Esophagus muscularis mucosa (tissue), 4 donors: ENCODE measurements around the gene RBP2. TPM values are rescaled to one million over a fixed set of nuclear protein-coding genes. Genes with fewer than 3 reads are reported as not detected.

Source experiments
- DNase-seq: peaks from one replicate; pipeline ENCODE4 v3.0.0-alpha.2; 2017; ENCODE audit errors: extremely low spot score
- H3K27ac ChIP-seq, 4 donors: fragments of 200-600 bp; sonication (generic); replicated peaks in 1 of 4; 1 replicate in 3 of 4; 2 replicates in 1 of 4; pipeline ENCODE4 v1.5.1; 2016 to 2019; ENCODE audit warnings: mild to moderate bottlenecking in 1 of 4
- H3K27me3 ChIP-seq, 4 donors: fragments of 200-600 bp; sonication (generic); one replicate each; pipeline versions ENCODE4 v1.5.1 to v1.6.0; 2016 to 2019
- H3K36me3 ChIP-seq, 4 donors: fragments of 200-600 bp; sonication (generic); one replicate each; pipeline ENCODE4 v1.5.1; 2016 to 2019
- H3K4me1 ChIP-seq, 4 donors: fragments of 200-600 bp; sonication (generic); one replicate each; pipeline ENCODE4 v1.5.1; 2016 to 2019
- H3K4me3 ChIP-seq, 4 donors: fragments of 200-600 bp; sonication (generic); 1 replicate in 2 of 4; 2 replicates in 2 of 4; pipeline ENCODE4 v1.5.1; 2016 to 2019; ENCODE audit warnings: mild to moderate bottlenecking in 4 of 4, moderate library complexity in 1 of 4
- H3K9me3 ChIP-seq, 4 donors: fragments of 200-600 bp; sonication (generic); 1 replicate in 3 of 4; 2 replicates in 1 of 4; pipeline ENCODE4 v1.5.1; 2016 to 2019
- CTCF ChIP-seq, 3 experiments: fragments of 200-600 bp in 2 of 3; fragments of 450-650 bp in 1 of 3; sonication (generic) in 2 of 3; IDR thresholded peaks; one replicate each; pipeline ENCODE4 v1.5.1; 2017 to 2019; ENCODE audit warnings: antibody characterized with exemption in 3 of 3, mild to moderate bottlenecking in 2 of 3, moderate library complexity in 1 of 3
- EP300 ChIP-seq: sonication (generic); formaldehyde crosslinking; IDR thresholded peaks from one replicate; pipeline ENCODE4 v1.6.1; 2017; ENCODE audit warnings: antibody characterized with exemption
- POLR2A ChIP-seq: fragments of 450-650 bp; IDR thresholded peaks from one replicate; pipeline ENCODE4 v1.6.1; 2017; ENCODE audit warnings: antibody characterized with exemption, moderate library complexity, mild to moderate bottlenecking, low read depth
- POLR2AphosphoS5 ChIP-seq, 2 donors: sonication (generic); formaldehyde crosslinking; IDR thresholded peaks; one replicate each; pipeline ENCODE4 v1.6.1; 2017; ENCODE audit warnings: antibody characterized with exemption in 2 of 2
- whole genome bisulfite sequencing: methylation state at CpG from one replicate; pipeline ENCODE4 v1.1.5; 2018; 5-methylcytosine and 5-hydroxymethylcytosine counted together
- intact Hi-C: fragments of 100-400 bp; cut with DNase I; formaldehyde crosslinking; loops from one replicate; pipeline ENCODE4 v1.15.1; 2023
- total RNA-seq, 4 donors: library from RNA; depleted of rRNA; stranded (reverse); fragments of >200 nt; gene quantifications; one replicate each; pipeline versions ENCODE4 v1.1.0 to v1.2.1, GENCODE V29; 2016

RBP2 gene
- total RNA-seq, 4 donors from 2014 or later: not detected

- 76% methylated on average over 2 of the region's 2 CpGs for WGBS
Measured at GRCh38 chr3:139468399-139468798, 7.9 kb downstream of the RBP2 start.

GRCh38 chr3:139466360-139466759 lies 10.0 kb downstream of the RBP2 start:
- no peaks in the 10 kb centered on the region for H3K4me1 ChIP-seq
- TF ChIP-seq EP300 (no peak), CTCF (IDR thresholded peaks at IDR 0.05) (no peak), POLR2A (no peak), POLR2AphosphoS5 (IDR thresholded peaks at IDR 0.05) (no peak)
- H3K27ac ChIP-seq: no peak overlapping the region
- DNase-seq: no peak
- H3K36me3 ChIP-seq: no peaks in the 10 kb centered on the region
- intact Hi-C loops: no loop called here
- no peaks in the 10 kb centered on the region for H3K27me3 ChIP-seq
- no peak overlapping the region for H3K4me3 ChIP-seq
- WGBS: 90% methylated on average over 5 of the region's 5 CpGs
- no peaks in the 10 kb centered on the region for H3K9me3 ChIP-seq

More at GRCh38 chr3:139468399-139468798, 7.9 kb downstream of the RBP2 start:
- H3K27ac ChIP-seq: no peak overlapping the region
- DNase-seq: no peak
- TF ChIP-seq POLR2AphosphoS5 (IDR thresholded peaks at IDR 0.05): no peak
- TF ChIP-seq EP300: no peak
- no peak for TF ChIP-seq POLR2A
- TF ChIP-seq CTCF (IDR thresholded peaks at IDR 0.05): no peak
- no peaks in the 10 kb centered on the region for H3K27me3 ChIP-seq
- H3K36me3 ChIP-seq: no peaks in the 10 kb centered on the region
- H3K4me3 ChIP-seq: no peak overlapping the region
- no peaks in the 10 kb centered on the region for H3K9me3 ChIP-seq
- no peaks in the 10 kb centered on the region for H3K4me1 ChIP-seq
- intact Hi-C loops: no loop called here

- no peaks in the 10 kb centered on the region for H3K9me3 ChIP-seq
- H3K4me1 ChIP-seq: no peaks in the 10 kb centered on the region
- TF ChIP-seq POLR2AphosphoS5 (IDR thresholded peaks at IDR 0.05): no peak
- no peak for TF ChIP-seq POLR2A
- TF ChIP-seq EP300: no peak
- no peak for TF ChIP-seq CTCF (IDR thresholded peaks at IDR 0.05)
- H3K36me3 ChIP-seq: no peaks in the 10 kb centered on the region
- intact Hi-C loops: no loop called here
- no peak overlapping the region for H3K4me3 ChIP-seq
- H3K27me3 ChIP-seq: no peaks in the 10 kb centered on the region
- no peak overlapping the region for H3K27ac ChIP-seq
- DNase-seq: no peak
- WGBS: 93% methylated on average over 6 of the region's 7 CpGs
Measured at GRCh38 chr3:139465636-139466035, 10.7 kb downstream of the RBP2 start.

GRCh38 chr3:139463466-139463865 lies 12.8 kb downstream of the RBP2 start:
- no peaks in the 10 kb centered on the region for H3K36me3 ChIP-seq
- no peak overlapping the region for H3K27ac ChIP-seq
- intact Hi-C loops: no loop called here
- peak; percentile 4 for DNase-seq
- 63% methylated on average over 3 of the region's 3 CpGs for whole genome bisulfite sequencing
- TF ChIP-seq POLR2AphosphoS5 (IDR thresholded peaks at IDR 0.05): no peak
- no peak for TF ChIP-seq EP300
- TF ChIP-seq POLR2A: no peak
- no peak for TF ChIP-seq CTCF (IDR thresholded peaks at IDR 0.05)
- H3K9me3 ChIP-seq: no peaks in the 10 kb centered on the region
- H3K27me3 ChIP-seq: no peaks in the 10 kb centered on the region
- H3K4me3 ChIP-seq: no peak overlapping the region
- no peaks in the 10 kb centered on the region for H3K4me1 ChIP-seq

- no peak for DNase-seq
- TF ChIP-seq CTCF (IDR thresholded peaks at IDR 0.05) (no peak), EP300 (no peak), POLR2A (no peak), POLR2AphosphoS5 (IDR thresholded peaks at IDR 0.05) (no peak)
- WGBS: 74% methylated on average over 2 of the region's 2 CpGs
- H3K4me3 ChIP-seq: no peak overlapping the region
- no peaks in the 10 kb centered on the region for H3K9me3 ChIP-seq
- H3K4me1 ChIP-seq: no peaks in the 10 kb centered on the region
- H3K27ac ChIP-seq: no peak overlapping the region
- intact Hi-C loops: no loop called here
- no peaks in the 10 kb centered on the region for H3K27me3 ChIP-seq
- no peaks in the 10 kb centered on the region for H3K36me3 ChIP-seq
Measured at GRCh38 chr3:139460529-139460928, 15.8 kb downstream of the RBP2 start.
